GM18499 (cell line): ENCODE results near the gene C14orf93.

Source experiments
- ATAC-seq: cut with Tn5 transposase; IDR thresholded peaks from one replicate; pipeline ENCODE4 v1.9.1; 2021; ENCODE audit warnings: moderate number of reproducible peaks; ENCODE audit not compliant: insufficient read depth, unreplicated experiment

Gene C14orf93

DNA sequence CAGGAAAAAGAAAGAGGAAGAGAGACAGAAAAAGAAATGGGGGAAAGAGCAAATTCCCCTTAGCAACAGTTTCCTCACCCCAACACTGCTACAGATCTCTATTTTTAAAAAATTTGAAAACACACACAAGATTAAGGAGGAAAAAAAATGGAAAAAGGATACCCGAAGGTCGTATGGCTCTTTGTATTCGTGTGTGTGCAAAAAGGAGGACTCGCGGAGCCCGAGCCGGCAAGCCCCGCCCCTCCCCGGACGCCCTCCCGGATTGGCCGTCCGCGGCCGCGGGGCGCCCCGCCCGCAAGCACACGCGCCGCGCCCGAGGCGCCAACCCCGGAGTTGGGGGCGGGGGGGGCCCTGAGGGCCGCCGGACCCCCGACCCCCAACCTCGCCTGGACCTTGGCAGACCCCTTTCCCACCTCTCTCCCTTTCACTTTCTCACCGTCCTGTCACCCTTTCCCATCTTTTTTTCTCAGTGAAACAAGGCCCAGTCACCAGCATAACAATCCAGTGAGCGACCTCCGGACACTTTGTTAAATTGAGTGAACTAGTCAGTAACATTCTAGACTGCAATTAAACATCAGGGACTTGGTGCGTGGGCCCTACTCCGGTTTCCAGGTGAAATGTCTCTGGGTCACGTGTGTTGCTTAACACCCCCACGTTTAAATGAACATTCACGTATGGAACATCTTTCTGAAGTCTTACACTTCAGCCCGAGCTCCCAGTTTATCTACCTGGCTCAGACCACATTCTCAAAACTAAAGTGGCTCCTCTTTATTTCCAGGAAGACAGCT, at the start of gene C14orf93:
C14orf93 (minus strand) TSS at position 205 of the 788 bp plus-strand sequence. CDS start 11,120 bp downstream, outside the sequence.
- ATAC-seq: no peak

DNA sequence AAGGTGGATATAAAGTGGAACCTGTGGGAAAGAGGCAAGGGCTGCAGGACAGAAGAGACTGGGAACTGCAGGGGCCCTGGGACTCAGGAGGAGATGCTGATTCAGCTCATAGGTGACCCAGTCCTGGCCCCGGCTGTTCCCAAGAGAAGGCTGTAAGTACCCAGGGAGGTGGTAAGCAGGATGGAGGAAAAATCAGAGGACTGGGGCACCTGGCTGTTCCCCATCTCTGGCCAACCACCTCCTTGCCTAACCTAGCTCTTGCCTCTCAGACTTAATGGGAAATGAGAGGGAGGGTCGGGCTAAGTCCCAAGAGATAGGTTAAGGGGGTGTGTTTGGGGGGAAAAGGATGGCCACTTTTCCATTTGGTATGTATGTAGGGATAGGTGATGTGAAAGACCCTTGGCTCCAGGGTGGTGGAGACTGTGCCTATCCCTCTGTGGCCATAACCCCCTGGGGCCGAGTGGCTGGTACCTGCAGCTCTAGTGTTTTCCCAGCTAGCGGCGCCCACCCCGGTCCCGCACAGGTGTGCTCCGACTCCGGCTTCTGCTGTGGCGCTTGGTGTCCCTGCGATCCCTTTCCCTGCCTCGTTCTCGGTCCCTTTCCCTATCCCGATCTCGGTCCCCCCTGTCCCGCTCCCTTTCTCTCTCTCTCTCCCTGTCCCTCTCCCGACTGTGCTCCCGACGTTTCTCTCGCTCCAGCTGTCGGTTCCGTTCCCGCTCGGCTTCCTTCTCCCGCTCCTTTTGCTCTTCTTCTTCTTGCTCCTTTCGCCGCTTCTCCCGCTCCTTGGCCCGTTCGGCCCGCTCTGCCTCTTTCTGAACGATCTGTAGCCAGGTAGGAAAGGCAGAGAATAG, 48.9 kb upstream of the C14orf93 start:
- ATAC-seq: no peak

GRCh38 chr14:23057757-23058653, 48.1 kb upstream of the C14orf93 start:
- ATAC-seq: no peak

DNA sequence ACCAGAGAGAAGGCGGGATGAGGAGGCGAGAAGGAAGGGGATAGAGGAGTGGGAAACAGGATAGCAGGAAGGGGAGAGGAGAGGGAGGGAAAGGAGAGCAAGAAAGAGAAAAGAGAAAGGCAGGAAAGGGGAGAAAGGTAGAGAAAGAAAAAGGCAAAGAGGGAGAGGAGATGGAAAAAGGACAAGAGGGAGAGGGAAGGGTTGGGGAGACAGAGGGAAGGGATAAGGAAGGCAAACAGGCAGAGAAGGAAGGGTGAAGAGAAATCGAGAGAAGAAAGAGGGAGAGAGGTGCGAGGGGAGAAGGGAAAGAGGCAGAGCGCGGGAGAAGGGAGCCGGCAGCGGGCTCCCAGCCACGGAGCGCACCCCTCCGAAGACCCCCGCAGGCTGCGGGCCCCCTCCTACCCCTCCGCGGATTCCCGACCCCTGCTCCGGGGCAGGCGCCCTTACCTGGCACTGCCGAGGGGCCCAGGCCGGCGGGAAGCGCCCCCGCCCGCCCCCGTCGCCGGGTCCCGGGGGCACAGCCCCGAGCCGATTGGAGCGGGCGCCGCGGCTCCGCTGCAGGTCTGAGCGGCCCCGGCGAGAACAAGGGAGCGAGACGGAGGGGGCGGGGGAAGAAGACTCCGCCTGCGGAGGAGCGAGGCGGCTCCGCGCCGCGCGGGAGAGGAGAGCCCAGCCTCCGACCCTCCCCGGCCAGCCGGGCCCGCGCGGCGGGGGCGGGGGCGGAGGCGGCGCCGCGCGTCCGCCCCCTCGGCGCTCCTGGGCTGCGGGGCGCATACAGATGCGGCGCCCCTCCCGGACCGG, 47.2 kb upstream of the C14orf93 start, which contains the start of gene CDH24:
CDH24 (minus strand) TSS at position 565 of the 801 bp plus-strand sequence. CDS start 1,787 bp downstream, outside the sequence.
- ATAC-seq: no peak

- ATAC-seq: peak; percentile 41
These were observed 46.4 kb upstream of the C14orf93 start for GRCh38 chr14:23056145-23056955.

DNA sequence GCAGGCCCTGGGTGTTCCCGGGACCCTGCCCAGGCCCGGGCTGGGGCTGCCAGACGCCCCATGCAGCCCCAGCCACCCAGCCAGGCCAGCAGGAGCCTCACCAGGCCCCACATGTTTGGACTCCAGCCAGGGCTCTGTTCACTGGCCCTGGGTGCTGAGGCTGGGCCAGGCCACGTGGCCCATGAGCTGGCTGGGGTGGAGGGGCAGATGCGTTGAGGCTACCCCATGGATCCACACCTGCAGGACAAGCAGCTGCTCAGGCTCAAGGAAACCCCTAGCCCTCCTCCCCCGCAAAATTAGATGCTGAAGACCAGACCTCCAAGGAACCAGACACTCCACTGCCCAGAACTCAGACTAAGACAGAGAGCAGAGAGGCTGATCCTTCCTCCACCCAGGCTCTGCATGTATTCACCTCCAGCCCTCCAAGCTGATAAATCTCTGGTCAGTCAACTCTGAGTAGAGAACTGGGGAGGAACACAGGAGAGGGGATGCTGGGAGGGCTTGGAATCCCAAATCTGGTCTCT, 45.7 kb upstream of the C14orf93 start:
- ATAC-seq: no peak

GRCh38 chr14:23055147-23055550, 45.2 kb upstream of the C14orf93 start:
- ATAC-seq: no peak

DNA sequence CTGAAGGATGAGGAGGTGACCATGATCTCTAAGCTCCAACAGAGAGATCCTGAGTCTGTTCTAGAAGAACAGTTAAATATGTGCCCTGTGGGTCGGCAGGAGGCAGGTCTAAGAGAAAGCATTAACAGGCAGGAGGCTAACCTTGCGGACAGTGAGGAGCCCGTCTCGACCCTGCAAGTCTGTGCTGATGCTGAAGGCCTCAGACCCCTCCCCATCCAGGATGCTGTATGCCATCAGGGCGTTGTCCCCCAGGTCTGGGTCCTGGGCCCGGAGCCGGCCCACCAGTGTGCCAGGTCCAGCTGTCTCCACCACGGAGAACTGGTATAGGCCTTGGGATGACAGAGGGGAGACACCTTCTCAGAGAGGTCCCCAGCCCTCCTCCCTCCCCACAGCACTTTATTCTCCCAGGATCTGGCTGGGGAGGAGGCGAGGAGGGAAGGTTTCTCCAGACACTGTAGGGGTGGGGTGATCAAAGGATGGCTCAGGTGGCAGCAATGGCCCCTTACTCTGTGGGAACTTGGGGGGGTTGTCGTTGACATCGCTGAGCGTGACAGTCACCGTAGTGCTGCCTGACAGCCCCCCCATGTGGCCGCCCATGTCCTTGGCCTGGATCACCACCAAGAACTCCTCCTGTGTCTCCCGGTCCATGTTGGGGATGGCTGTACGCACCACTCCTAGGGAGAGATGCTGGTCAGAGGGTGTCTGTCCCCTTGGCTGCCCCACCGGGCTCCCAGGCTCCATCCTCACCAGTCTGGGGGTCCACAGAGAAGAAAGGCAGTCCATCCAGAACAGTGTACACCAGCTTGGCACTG, 44.3 kb upstream of the C14orf93 start:
- ATAC-seq: no peak

- no peak for ATAC-seq
These were observed 43.5 kb upstream of the C14orf93 start for GRCh38 chr14:23053426-23053825.

DNA sequence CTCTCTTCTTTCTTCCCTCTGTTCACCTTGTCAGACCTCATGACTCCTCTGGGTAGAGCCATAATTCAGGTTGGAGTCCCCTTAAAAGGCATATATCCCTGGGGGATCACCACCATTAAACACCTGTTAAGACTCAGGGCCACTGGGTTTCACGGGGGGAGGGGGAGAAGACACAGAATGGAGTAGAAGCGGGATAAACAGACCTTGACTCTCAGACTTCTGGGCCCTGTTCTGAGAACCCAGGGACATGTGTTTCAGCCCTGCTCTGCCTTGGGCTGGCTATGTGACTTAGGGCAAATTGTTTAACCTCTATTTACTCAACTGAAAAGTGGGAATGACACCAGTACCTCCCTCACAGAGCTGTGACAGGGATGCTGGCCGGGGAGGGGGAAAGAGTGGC, 42.7 kb upstream of the C14orf93 start:
- no peak for ATAC-seq

DNA sequence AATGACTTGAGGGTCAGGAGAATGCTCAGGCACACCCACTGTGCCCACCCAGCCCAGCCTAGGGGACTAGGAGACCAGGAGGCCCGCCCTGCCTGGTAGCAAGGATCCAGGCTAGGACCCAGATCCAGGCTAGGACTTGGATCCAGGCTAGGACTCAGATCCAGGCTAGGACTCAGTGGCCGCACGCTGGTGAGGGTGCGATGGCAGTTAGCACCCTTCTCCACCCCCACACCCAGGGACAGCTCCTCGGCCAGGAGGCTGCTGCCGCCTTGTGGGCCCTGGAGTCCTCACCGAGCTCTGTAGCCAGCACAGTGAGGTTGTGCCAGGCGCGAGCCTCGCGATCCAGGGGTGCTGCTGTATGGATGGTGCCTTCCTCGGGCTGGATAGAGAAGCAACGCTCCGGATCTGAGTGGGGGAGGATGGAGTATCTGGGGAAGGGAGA, 42.3 kb upstream of the C14orf93 start:
- no peak for ATAC-seq

DNA sequence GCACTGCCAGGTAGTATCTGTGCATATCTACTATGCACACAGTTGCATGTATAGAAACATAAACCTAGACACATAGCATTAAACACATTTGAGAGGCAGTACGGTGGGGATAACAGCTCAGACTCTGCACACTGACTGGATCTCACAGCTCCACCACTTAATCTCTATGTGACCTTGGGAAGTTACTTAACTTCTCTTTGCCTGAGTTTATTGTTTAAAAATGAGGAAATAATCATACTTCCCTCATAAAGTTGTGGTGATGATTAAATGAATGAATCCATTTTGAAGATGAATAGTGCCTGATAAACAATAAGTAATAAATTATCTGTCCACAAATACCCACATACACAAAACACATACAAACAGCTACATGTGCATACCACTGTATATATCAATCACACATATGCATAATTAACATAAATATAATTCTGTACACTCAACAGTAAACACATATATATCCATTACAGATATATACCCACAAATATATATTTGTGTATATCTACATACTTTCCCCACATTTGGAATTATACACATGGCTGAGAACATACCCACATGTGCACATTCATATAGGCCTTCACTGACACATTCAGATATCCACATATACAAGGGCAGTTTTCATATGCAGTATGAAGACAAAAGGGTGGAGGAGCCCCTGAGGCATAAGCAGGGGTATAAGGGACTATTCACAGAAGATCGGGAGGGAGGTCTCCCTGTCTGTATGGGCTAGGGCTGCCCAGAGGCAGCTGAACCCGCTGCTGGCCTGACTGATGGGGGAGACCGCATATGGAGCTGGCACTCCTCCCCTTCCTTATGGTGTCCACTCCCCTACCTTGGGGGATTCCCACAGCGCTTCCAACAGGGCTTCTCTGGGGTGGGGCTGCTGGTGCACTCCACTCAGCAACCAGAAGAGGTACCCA, 41.5 kb upstream of the C14orf93 start:
- no peak for ATAC-seq

- ATAC-seq: no peak
These were observed 39.1 kb upstream of the C14orf93 start for GRCh38 chr14:23049011-23049410.

DNA sequence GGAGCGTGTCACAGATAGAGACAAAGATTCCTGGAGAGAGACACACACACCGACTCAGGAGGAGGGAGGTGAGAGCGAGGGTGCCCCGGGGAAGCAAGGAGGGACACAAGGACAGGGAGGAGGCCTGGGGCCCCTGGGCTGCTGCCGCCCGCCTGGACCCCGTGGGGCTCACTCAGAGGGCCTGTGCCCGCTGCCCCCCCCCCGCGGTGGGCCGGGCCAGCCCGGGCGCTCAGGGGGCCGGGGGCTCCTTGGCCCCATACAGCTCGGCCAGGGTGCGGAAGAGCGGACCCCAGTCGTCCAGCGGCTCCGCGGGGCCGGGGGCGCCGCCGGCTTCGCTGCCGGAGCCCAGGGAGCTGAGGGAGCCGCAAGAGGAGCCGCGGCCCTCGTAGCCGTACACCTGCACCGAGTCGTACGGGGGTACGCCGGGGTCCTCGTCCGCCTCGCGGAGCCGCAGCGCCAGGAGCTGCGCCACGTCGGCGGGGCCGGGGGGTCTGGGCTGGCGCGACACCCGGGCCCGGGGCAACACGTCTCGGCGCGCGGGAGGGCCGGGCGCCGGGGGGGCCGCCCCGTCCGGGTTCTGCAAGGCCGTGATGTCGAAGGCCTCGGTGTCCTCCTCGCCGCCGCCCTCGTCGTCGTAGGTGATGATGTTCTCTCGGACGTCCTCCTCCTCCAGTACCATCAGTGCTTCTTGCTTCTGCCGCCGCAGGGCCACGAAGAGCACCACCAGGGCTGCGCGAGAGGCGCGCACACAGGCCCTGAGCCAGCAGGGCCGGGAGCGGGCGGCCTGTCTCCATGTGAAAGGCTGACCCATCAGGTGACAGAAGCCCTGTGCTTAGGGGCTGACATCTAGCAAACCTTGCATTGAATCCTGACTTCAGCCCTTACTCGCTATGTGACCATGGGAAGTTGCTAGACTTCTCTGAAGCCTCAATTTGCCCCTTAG, 38.1 kb upstream of the C14orf93 start:
- no peak for ATAC-seq

GRCh38 chr14:23047034-23047634, 37.2 kb upstream of the C14orf93 start:
- ATAC-seq: no peak
